Measurements from ENCODE around the gene GPC6.

GRCh38 chr13:94020426-94020825 is 793.8 kb downstream of the GPC6 start:
- TF ChIP-seq POLR2A (IDR thresholded peaks at IDR 0.05), result no peak
- TF ChIP-seq CTCF (IDR thresholded peaks at IDR 0.05), result no peak
- no peak for TF ChIP-seq POLR2AphosphoS5 (IDR thresholded peaks at IDR 0.05; ENCODE audit: insufficient read depth in 1 of 2, low read depth in 1 of 2)

All from vagina (tissue), 2 donors.